ENCODE measurements around the gene ITPA.

Gene ITPA

GRCh38 chr20:3221398-3222226, 12.3 kb downstream of the ITPA start:
- Mint-ChIP-seq H3K4me3 (no peak overlapping the region), H3K4me1 (peaks cover 42% of the 10 kb centered on the region), H3K27ac (no peak overlapping the region), H3K9me3 (no peaks in the 10 kb centered on the region), H3K36me3 (ENCODE audit: low read depth) (peaks cover 17% of the 10 kb centered on the region), H3K27me3 (ENCODE audit: low read depth, poor library complexity) (no peaks in the 10 kb centered on the region)
- TF ChIP-seq, protein P1, sequence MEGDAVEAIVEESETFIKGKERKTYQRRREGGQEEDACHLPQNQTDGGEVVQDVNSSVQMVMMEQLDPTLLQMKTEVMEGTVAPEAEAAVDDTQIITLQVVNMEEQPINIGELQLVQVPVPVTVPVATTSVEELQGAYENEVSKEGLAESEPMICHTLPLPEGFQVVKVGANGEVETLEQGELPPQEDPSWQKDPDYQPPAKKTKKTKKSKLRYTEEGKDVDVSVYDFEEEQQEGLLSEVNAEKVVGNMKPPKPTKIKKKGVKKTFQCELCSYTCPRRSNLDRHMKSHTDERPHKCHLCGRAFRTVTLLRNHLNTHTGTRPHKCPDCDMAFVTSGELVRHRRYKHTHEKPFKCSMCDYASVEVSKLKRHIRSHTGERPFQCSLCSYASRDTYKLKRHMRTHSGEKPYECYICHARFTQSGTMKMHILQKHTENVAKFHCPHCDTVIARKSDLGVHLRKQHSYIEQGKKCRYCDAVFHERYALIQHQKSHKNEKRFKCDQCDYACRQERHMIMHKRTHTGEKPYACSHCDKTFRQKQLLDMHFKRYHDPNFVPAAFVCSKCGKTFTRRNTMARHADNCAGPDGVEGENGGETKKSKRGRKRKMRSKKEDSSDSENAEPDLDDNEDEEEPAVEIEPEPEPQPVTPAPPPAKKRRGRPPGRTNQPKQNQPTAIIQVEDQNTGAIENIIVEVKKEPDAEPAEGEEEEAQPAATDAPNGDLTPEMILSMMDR (IDR thresholded peaks at IDR 0.05) = no peak
- no peak for DNase-seq

- Mint-ChIP-seq H3K4me3 (peak overlapping the region; percentile 49), H3K9me3 (no peaks in the 10 kb centered on the region), H3K4me1 (peaks cover 49% of the 10 kb centered on the region), H3K27me3 (ENCODE audit: low read depth, poor library complexity) (no peaks in the 10 kb centered on the region), H3K27ac (peak overlapping the region; percentile 48), H3K36me3 (ENCODE audit: low read depth) (peaks cover 17% of the 10 kb centered on the region)
- TF ChIP-seq, protein P1 (IDR thresholded peaks at IDR 0.05) = no peak
- peak; percentile 76 for DNase-seq
Measured at GRCh38 chr20:3222635-3223600, 13.6 kb downstream of the ITPA start.

GRCh38 chr20:3223651-3223993, 14.3 kb downstream of the ITPA start:
- H3K36me3 Mint-ChIP-seq (ENCODE audit: low read depth) = peaks cover 17% of the 10 kb centered on the region
- TF ChIP-seq, protein P1 (IDR thresholded peaks at IDR 0.05) = no peak
- peak overlapping the region; percentile 49 for H3K4me3 Mint-ChIP-seq
- peak overlapping the region; percentile 48 for H3K27ac Mint-ChIP-seq
- no peaks in the 10 kb centered on the region for H3K27me3 Mint-ChIP-seq (ENCODE audit: low read depth, poor library complexity)
- H3K9me3 Mint-ChIP-seq = no peaks in the 10 kb centered on the region
- DNase-seq = no peak
- peaks cover 49% of the 10 kb centered on the region for H3K4me1 Mint-ChIP-seq

DNA sequence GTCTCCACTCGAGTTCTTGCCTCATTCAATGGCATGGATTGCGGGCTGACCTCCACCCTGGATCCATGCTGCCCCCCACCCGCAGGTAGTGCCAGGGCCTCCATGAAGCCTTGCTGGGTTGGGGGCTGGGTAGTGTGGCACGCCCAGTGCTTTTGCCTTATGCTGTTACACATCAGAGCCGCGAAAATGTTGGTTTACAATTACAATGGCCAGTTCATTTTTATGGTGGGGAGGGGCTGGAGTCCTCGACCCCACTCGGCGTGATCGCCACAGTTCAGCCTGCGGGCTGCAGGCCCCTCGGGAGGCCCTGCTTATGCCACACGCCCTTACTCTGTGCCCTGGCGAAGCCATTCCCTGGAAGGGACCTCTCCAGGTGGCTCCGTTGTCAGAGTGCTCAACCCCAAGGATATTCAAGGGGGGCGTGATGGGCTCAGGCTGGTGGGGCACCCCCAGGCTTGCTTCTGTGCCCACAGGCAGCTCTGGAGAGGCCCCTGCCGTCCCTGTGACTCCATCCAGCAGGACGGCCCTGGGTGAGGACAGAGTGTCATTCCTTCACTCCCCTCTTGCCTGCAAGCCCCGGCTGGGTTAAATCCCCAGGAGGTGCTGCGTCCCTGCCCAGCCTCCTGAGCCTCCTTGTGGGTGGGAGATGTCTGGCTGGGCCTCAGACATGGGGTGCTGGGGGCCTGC, 14.8 kb downstream of the ITPA start:
- Mint-ChIP-seq H3K27ac (no peak overlapping the region), H3K9me3 (no peaks in the 10 kb centered on the region), H3K4me3 (no peak overlapping the region), H3K27me3 (ENCODE audit: low read depth, poor library complexity) (no peaks in the 10 kb centered on the region), H3K4me1 (peaks cover 49% of the 10 kb centered on the region), H3K36me3 (ENCODE audit: low read depth) (peaks cover 17% of the 10 kb centered on the region)
- no peak for DNase-seq
- TF ChIP-seq, protein P1 (IDR thresholded peaks at IDR 0.05) = no peak

GRCh38 chr20:3224681-3225421, 15.6 kb downstream of the ITPA start:
- no peaks in the 10 kb centered on the region for H3K27me3 Mint-ChIP-seq (ENCODE audit: low read depth, poor library complexity)
- peaks cover 17% of the 10 kb centered on the region for H3K36me3 Mint-ChIP-seq (ENCODE audit: low read depth)
- no peak overlapping the region for H3K27ac Mint-ChIP-seq
- H3K9me3 Mint-ChIP-seq = no peaks in the 10 kb centered on the region
- peaks cover 49% of the 10 kb centered on the region for H3K4me1 Mint-ChIP-seq
- TF ChIP-seq, protein P1 (IDR thresholded peaks at IDR 0.05) = no peak
- H3K4me3 Mint-ChIP-seq = no peak overlapping the region
- DNase-seq = no peak
